KMS-11 (cell line): ENCODE results near the gene CCT7.

ENCODE experiments used
- H2AFZ ChIP-seq: fragments of 200-600 bp; sonication (generic); 2 replicates; pipeline ENCODE4 v1.6.1; 2016; ENCODE audit warnings: antibody characterized with exemption, mixed run types, low read depth
- H3K27ac ChIP-seq: fragments of 200-600 bp; sonication (generic); 2 replicates; pipeline ENCODE4 v1.6.1; 2016; ENCODE audit warnings: mild to moderate bottlenecking, mixed run types
- H3K27me3 ChIP-seq: fragments of 200-600 bp; sonication (generic); 2 replicates; pipeline ENCODE4 v1.6.1; 2017; ENCODE audit warnings: mild to moderate bottlenecking, low read depth, mixed run types, moderate library complexity; ENCODE audit not compliant: insufficient read depth
- H3K36me3 ChIP-seq: fragments of 200-600 bp; sonication (generic); 2 replicates; pipeline ENCODE4 v1.6.1; 2017; ENCODE audit warnings: mild to moderate bottlenecking, mixed run types; ENCODE audit not compliant: insufficient read depth
- H3K4me1 ChIP-seq: fragments of 200-600 bp; sonication (generic); 2 replicates; pipeline ENCODE4 v1.6.1; 2016; ENCODE audit warnings: mild to moderate bottlenecking, low read depth, mixed run types; ENCODE audit not compliant: poor library complexity, severe bottlenecking
- H3K4me2 ChIP-seq: fragments of 200-600 bp; sonication (generic); 2 replicates; pipeline ENCODE4 v1.7.0; 2016; ENCODE audit warnings: mild to moderate bottlenecking, mixed run types
- H3K4me3 ChIP-seq: fragments of 200-600 bp; sonication (generic); IDR thresholded peaks from 2 replicates; pipeline ENCODE4 v1.6.1; 2017; ENCODE audit warnings: low read depth, low read length, mixed read lengths; ENCODE audit not compliant: insufficient read depth
- H3K79me2 ChIP-seq: fragments of 200-600 bp; sonication (generic); 2 replicates; pipeline ENCODE4 v1.6.1; 2016; ENCODE audit warnings: low read depth, mixed run types; ENCODE audit not compliant: insufficient read depth
- H3K9ac ChIP-seq: fragments of 200-600 bp; sonication (generic); 2 replicates; pipeline ENCODE4 v1.6.1; 2016; ENCODE audit warnings: mild to moderate bottlenecking, mixed run types
- H4K20me1 ChIP-seq: fragments of 200-600 bp; sonication (generic); 2 replicates; pipeline ENCODE4 v1.6.1; 2016; ENCODE audit warnings: mild to moderate bottlenecking, mixed run types; ENCODE audit not compliant: insufficient read depth
- TF ChIP-seq, protein P1 (sequence below): fragments of 200-600 bp; sonication (generic); conservative IDR thresholded peaks from 2 replicates; pipeline ENCODE4 v1.6.1; 2017; ENCODE audit warnings: low read depth, mild to moderate bottlenecking, antibody characterized with exemption, low read length, moderate library complexity, mixed read lengths

CCT7 gene

DNA sequence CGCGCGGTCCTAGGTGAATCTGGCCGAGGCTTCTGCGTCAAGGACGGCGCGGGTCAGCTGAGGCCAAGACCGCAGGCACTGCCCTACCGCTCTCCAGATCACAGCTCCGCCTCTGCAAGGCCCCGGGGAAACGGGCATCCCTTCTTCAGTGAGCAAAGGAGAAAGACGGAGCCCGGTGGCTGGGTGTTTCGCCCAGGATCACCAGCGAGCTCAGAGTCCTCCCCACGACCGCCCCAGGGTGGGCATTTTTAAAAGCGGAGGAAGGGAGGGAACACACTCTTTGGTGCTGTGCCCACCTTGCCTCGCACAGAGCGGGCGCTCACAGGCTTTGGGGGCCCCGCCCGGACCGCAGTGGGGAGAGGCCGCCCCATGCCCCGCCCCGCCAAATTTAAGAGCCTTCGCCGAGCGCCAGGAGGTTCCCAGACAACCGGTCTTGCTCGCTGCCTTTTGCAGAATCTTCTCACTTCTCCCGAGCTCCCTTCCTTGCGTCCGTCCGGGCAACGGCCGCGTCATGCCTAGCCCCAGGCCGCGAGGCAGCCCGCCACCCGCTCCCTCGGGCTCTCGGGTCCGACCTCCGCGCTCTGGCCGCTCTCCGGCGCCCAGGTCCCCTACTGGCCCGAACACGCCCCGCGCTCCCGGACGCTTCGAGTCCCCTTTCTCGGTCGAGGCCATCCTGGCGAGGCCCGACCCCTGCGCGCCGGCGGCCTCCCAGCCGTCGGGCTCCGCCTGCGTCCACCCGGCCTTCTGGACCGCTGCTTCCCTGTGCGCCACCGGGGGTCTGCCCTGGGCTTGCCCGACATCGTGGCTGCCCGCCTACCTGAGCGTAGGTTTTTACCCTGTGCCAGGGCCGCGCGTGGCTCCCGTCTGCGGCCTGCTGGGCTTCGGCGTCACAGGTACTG, 31.7 kb upstream of the CCT7 start, which contains the start of gene NOTO:
NOTO (plus strand) TSS at position 419 of the 899 bp plus-strand sequence; CDS start at position 512, 93 bp downstream.
- H2AFZ ChIP-seq: no peak within 1 kb of the TSS
- no peak within 1 kb of the TSS for H3K4me3 ChIP-seq
- no peak within 1 kb of the TSS for H3K9ac ChIP-seq

GRCh38 chr2:73203055-73203681, 30.9 kb upstream of the CCT7 start:
- H3K79me2 ChIP-seq: no peaks in the 10 kb centered on the region
- H3K27me3 ChIP-seq: no peaks in the 10 kb centered on the region; the same call in 1 of the 2 replicates
- no peak overlapping the region for H3K4me2 ChIP-seq
- no peak overlapping the region for H3K4me3 ChIP-seq
- no peaks in the 10 kb centered on the region for H4K20me1 ChIP-seq
- H3K36me3 ChIP-seq: no peaks in the 10 kb centered on the region
- no peaks in the 10 kb centered on the region for H3K4me1 ChIP-seq
- TF ChIP-seq, protein P1, sequence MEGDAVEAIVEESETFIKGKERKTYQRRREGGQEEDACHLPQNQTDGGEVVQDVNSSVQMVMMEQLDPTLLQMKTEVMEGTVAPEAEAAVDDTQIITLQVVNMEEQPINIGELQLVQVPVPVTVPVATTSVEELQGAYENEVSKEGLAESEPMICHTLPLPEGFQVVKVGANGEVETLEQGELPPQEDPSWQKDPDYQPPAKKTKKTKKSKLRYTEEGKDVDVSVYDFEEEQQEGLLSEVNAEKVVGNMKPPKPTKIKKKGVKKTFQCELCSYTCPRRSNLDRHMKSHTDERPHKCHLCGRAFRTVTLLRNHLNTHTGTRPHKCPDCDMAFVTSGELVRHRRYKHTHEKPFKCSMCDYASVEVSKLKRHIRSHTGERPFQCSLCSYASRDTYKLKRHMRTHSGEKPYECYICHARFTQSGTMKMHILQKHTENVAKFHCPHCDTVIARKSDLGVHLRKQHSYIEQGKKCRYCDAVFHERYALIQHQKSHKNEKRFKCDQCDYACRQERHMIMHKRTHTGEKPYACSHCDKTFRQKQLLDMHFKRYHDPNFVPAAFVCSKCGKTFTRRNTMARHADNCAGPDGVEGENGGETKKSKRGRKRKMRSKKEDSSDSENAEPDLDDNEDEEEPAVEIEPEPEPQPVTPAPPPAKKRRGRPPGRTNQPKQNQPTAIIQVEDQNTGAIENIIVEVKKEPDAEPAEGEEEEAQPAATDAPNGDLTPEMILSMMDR: no peak
- H3K9ac ChIP-seq: no peak overlapping the region
- H3K27ac ChIP-seq: no peak overlapping the region
- no peak overlapping the region for H2AFZ ChIP-seq

More for the DNA sequence above, 31.7 kb upstream of the CCT7 start, which contains the start of gene NOTO:
- no peak within 1 kb of the TSS for H3K4me2 ChIP-seq
- no peaks in the 10 kb centered on the region for H3K79me2 ChIP-seq
- H3K27ac ChIP-seq: no peak within 1 kb of the TSS
- no peaks in the 10 kb centered on the region; the same call in 1 of the 2 replicates for H3K27me3 ChIP-seq
- TF ChIP-seq, protein P1: no peak
- H4K20me1 ChIP-seq: no peaks in the 10 kb centered on the region
- no peaks in the 10 kb centered on the region for H3K36me3 ChIP-seq
- no peaks in the 10 kb centered on the region for H3K4me1 ChIP-seq

- Histone ChIP-seq H3K79me2 (no peaks in the 10 kb centered on the region), H2AFZ (no peak overlapping the region), H3K36me3 (no peaks in the 10 kb centered on the region), H3K4me1 (no peaks in the 10 kb centered on the region), H3K9ac (no peak overlapping the region), H3K27ac (no peak overlapping the region), H3K4me2 (no peak overlapping the region), H3K27me3 (no peaks in the 10 kb centered on the region; the same call in 1 of the 2 replicates), H3K4me3 (no peak overlapping the region), H4K20me1 (no peaks in the 10 kb centered on the region)
- TF ChIP-seq, protein P1: no peak
Measured at GRCh38 chr2:73205611-73206010, 28.5 kb upstream of the CCT7 start.

DNA sequence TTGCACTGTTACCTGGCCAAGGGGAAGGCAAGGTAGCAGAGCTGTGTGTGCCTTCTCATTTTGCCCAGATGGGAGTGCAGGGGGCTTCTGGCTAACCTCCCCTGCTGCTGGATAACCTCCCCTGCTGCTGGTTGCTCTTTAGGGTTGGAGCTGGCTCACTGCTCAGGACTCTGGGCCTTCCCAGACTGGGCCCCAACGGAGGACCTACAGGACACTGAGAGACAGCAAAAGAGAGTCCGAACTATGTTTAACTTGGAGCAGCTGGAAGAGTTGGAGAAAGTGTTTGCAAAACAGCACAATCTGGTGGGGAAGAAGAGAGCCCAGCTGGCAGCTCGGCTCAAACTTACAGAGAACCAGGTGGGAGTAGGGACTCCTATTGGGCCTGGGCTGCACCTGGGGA, 25.9 kb upstream of the CCT7 start:
- H3K4me3 ChIP-seq: no peak overlapping the region

More for the DNA sequence above, 25.9 kb upstream of the CCT7 start:
- Histone ChIP-seq H3K27ac (no peak overlapping the region), H2AFZ (no peak overlapping the region), H4K20me1 (no peaks in the 10 kb centered on the region), H3K79me2 (no peaks in the 10 kb centered on the region), H3K36me3 (no peaks in the 10 kb centered on the region), H3K4me1 (peaks cover 9% of the 10 kb centered on the region), H3K4me2 (no peak overlapping the region), H3K27me3 (no peaks in the 10 kb centered on the region; the same call in 1 of the 2 replicates), H3K9ac (no peak overlapping the region)
- TF ChIP-seq, protein P1: no peak
